Smooth muscle cell (in vitro differentiated cells): ENCODE results near the gene NVL. TPM values are rescaled to one million over a fixed set of nuclear protein-coding genes. Genes with fewer than 3 reads are reported as not detected.

Source experiments
- DNase-seq: peaks from one replicate; lab custom pipeline; 2025; ENCODE audit not compliant: unreplicated experiment; lab: John Stamatoyannopoulos, UW
- H2AFZ ChIP-seq: fragments of 200-600 bp; sonication (generic); 2 replicates; pipeline ENCODE4 v1.6.0; 2016; ENCODE audit warnings: antibody characterized with exemption, low read depth, mild to moderate bottlenecking
- H3F3A ChIP-seq: fragments of 200-600 bp; sonication (generic); 2 replicates; pipeline ENCODE4 v1.6.0; 2017; ENCODE audit warnings: antibody characterized with exemption, low read depth
- H3K27ac ChIP-seq: fragments of 200-600 bp; sonication (generic); 2 replicates; pipeline ENCODE4 v1.5.1; 2016; ENCODE audit warnings: low read depth, mild to moderate bottlenecking
- H3K27me3 ChIP-seq: fragments of 200-600 bp; sonication (generic); 2 replicates; pipeline ENCODE4 v1.6.1; 2016; ENCODE audit warnings: low read depth, mild to moderate bottlenecking
- H3K36me3 ChIP-seq: fragments of 200-600 bp; sonication (generic); 2 replicates; pipeline ENCODE4 v1.5.1; 2016; ENCODE audit warnings: low read depth
- H3K4me1 ChIP-seq: fragments of 200-600 bp; sonication (generic); 2 replicates; pipeline ENCODE4 v1.5.1; 2016; ENCODE audit warnings: low read depth
- H3K4me2 ChIP-seq: fragments of 200-600 bp; sonication (generic); 2 replicates; pipeline ENCODE4 v1.6.0; 2016; ENCODE audit warnings: mild to moderate bottlenecking
- H3K4me3 ChIP-seq: fragments of 200-600 bp; sonication (generic); 2 replicates; pipeline ENCODE4 v1.5.1; 2016; ENCODE audit warnings: mild to moderate bottlenecking
- H3K79me2 ChIP-seq: fragments of 200-600 bp; sonication (generic); 2 replicates; pipeline ENCODE4 v1.6.0; 2016; ENCODE audit warnings: low read depth, mild to moderate bottlenecking
- H3K9ac ChIP-seq: fragments of 200-600 bp; sonication (generic); 2 replicates; pipeline ENCODE4 v1.6.0; 2016; ENCODE audit warnings: low read depth
- H3K9me3 ChIP-seq: fragments of 200-600 bp; sonication (generic); replicated peaks from 2 replicates; pipeline ENCODE4 v1.5.1; 2016; ENCODE audit warnings: low read depth
- H4K20me1 ChIP-seq: fragments of 200-600 bp; sonication (generic); 2 replicates; pipeline ENCODE4 v1.6.0; 2016; ENCODE audit warnings: low read depth
- CTCF ChIP-seq: fragments of 200-600 bp; sonication (generic); IDR thresholded peaks from 2 replicates; pipeline ENCODE4 v1.5.1; 2017; ENCODE audit warnings: borderline replicate concordance, mild to moderate bottlenecking, antibody characterized with exemption; ENCODE audit not compliant: insufficient read depth, poor library complexity, severe bottlenecking
- WGBS: methylation state at CpG from one replicate; pipeline ENCODE4 v1.1.7; 2016; ENCODE audit warnings: low lambda C conversion rate; 5-methylcytosine and 5-hydroxymethylcytosine counted together
- polyA plus RNA-seq: library from polyadenylated mRNA; unstranded; fragments of >200 nt; fragmentation: Nextera tagmentation; extraction: Ambion mirVana; gene quantifications from 2 replicates; pipeline ENCODE4 v1.2.1, GENCODE V29; 2016
- total RNA-seq: library from RNA; depleted of rRNA; stranded (reverse); fragments of >200 nt; gene quantifications from 2 replicates; pipeline ENCODE4 v1.2.3, GENCODE V29; 2014

NVL gene
- total and polyA plus RNA-seq, 2 experiments from 2014 or later, result 17.3 to 35.4 TPM

GRCh38 chr1:224331326-224331725 is 1.4 kb upstream of the NVL start:
- peaks cover 35% of the 10 kb centered on the region for H3K79me2 ChIP-seq
- no peaks in the 10 kb centered on the region for H3F3A ChIP-seq
- no peaks in the 10 kb centered on the region for H4K20me1 ChIP-seq
- no peaks in the 10 kb centered on the region for H3K27me3 ChIP-seq
- H3K27ac ChIP-seq, result peak overlapping the region; percentile 97
- H2AFZ ChIP-seq, result no peak overlapping the region
- DNase-seq, result no peak
- 100% methylated on average over 2 of the region's 2 CpGs for whole genome bisulfite sequencing
- peak overlapping the region; percentile 97 for H3K4me2 ChIP-seq
- H3K36me3 ChIP-seq, result no peaks in the 10 kb centered on the region
- peaks cover 15% of the 10 kb centered on the region for H3K4me1 ChIP-seq
- H3K4me3 ChIP-seq, result peak overlapping the region; percentile 77
- no peak overlapping the region for H3K9ac ChIP-seq
- TF ChIP-seq CTCF, result no peak
- no peaks in the 10 kb centered on the region for H3K9me3 ChIP-seq

GRCh38 chr1:224329484-224329841 is 509 bp downstream of the NVL start:
- Histone ChIP-seq H3K4me3 (peak overlapping the region; percentile 77), H3K27me3 (no peaks in the 10 kb centered on the region), H2AFZ (peak overlapping the region; percentile 89), H4K20me1 (peaks cover 4% of the 10 kb centered on the region), H3K27ac (peak overlapping the region; percentile 97), H3K9me3 (no peaks in the 10 kb centered on the region), H3K79me2 (peaks cover 53% of the 10 kb centered on the region), H3F3A (no peaks in the 10 kb centered on the region), H3K4me1 (peaks cover 15% of the 10 kb centered on the region), H3K36me3 (no peaks in the 10 kb centered on the region), H3K9ac (peak overlapping the region; percentile 99), H3K4me2 (peak overlapping the region; percentile 97)
- 4% methylated on average over 7 of the region's 7 CpGs for WGBS
- no peak for TF ChIP-seq CTCF
- DNase-seq, result no peak

- peaks cover 57% of the 10 kb centered on the region for H3K79me2 ChIP-seq
- H3K36me3 ChIP-seq, result no peaks in the 10 kb centered on the region
- no peaks in the 10 kb centered on the region for H3K27me3 ChIP-seq
- H4K20me1 ChIP-seq, result peaks cover 10% of the 10 kb centered on the region
- H3F3A ChIP-seq, result no peaks in the 10 kb centered on the region
- H3K9ac ChIP-seq, result no peak overlapping the region
- TF ChIP-seq CTCF, result no peak
- no peak for DNase-seq
- 94% methylated on average over 6 of the region's 6 CpGs for WGBS
- H3K4me1 ChIP-seq, result peaks cover 15% of the 10 kb centered on the region
- peak overlapping the region; percentile 97 for H3K4me2 ChIP-seq
- no peak overlapping the region for H3K27ac ChIP-seq
- H2AFZ ChIP-seq, result no peak overlapping the region
- H3K9me3 ChIP-seq, result no peaks in the 10 kb centered on the region
- H3K4me3 ChIP-seq, result peak overlapping the region; percentile 77
Measured at GRCh38 chr1:224328644-224329043, 1.3 kb downstream of the NVL start.

GRCh38 chr1:224325959-224326358 is 4.0 kb downstream of the NVL start:
- no peaks in the 10 kb centered on the region for H3K27me3 ChIP-seq
- DNase-seq, result no peak
- H3K9me3 ChIP-seq, result no peaks in the 10 kb centered on the region
- no peak for TF ChIP-seq CTCF
- H3K9ac ChIP-seq, result no peak overlapping the region
- H3F3A ChIP-seq, result no peaks in the 10 kb centered on the region
- no peak overlapping the region for H2AFZ ChIP-seq
- H3K4me1 ChIP-seq, result peaks cover 15% of the 10 kb centered on the region
- H3K79me2 ChIP-seq, result peaks cover 78% of the 10 kb centered on the region
- peaks cover 12% of the 10 kb centered on the region for H4K20me1 ChIP-seq
- H3K36me3 ChIP-seq, result no peaks in the 10 kb centered on the region
- H3K27ac ChIP-seq, result no peak overlapping the region
- WGBS, result 97% methylated on average over 1 of the region's 1 CpG
- H3K4me2 ChIP-seq, result no peak overlapping the region
- H3K4me3 ChIP-seq, result no peak overlapping the region
